K562 (cell line): ENCODE data around the gene CELF6. TPM values are rescaled to one million over a fixed set of nuclear protein-coding genes. Genes with fewer than 3 reads are reported as not detected.

Experiments
- EZH2 ChIP-seq: IDR thresholded peaks from 2 replicates; pipeline ENCODE4 v1.6.1; 2012; ENCODE audit warnings: low read depth, mild to moderate bottlenecking, inconsistent platforms, low read length, borderline replicate concordance
- polyA plus RNA-seq, 8 experiments: library from polyadenylated mRNA; depleted of rRNA in 4 of 8; stranded (reverse) in 5 of 8; unstranded in 3 of 8; fragments of >200 nt; fragmentation: Nextera tagmentation in 2 of 8; fragmentation: Illumina TruSeq in 1 of 8; extraction: Ambion mirVana in 2 of 8; extraction: Trizol in 1 of 8; gene quantifications; 2 replicates each; pipeline versions ENCODE4 v1.2.1 to v1.2.3, GENCODE V29; 2011 to 2014; ENCODE audit warnings: inconsistent platforms in 1 of 8, missing spikeins in 1 of 8
- total RNA-seq, 7 experiments: library from RNA; depleted of rRNA in 6 of 7; stranded (reverse); fragments of >200 nt in 6 of 7; fragmentation: Illumina TruSeq in 2 of 7; extraction: Trizol in 2 of 7; gene quantifications; 2 replicates each; pipeline versions ENCODE4 v1.2.1 to v1.2.3, GENCODE V29; 2011 to 2021; ENCODE audit warnings: low replicate concordance in 1 of 7
- TF ChIP-seq, protein P1 (sequence below): fragments of 450-650 bp; IDR thresholded peaks from 2 replicates; pipeline ENCODE4 v1.6.1; 2016; ENCODE audit warnings: mild to moderate bottlenecking, moderate library complexity
- TF ChIP-seq, protein P2 (sequence below): fragments of 250-450 bp; sonication (Bioruptor Pico); IDR thresholded peaks from 2 replicates; pipeline ENCODE4 v1.8.0; 2021; ENCODE audit warnings: moderate library complexity, mild to moderate bottlenecking, inconsistent platforms

CELF6 gene
- total and polyA plus RNA-seq, 9 of the 15 experiments (the other 6 are each of a cell fraction or from before 2014, with no cell fraction given): 0.01 to 0.11 TPM; not detected in 7

- TF ChIP-seq, protein P1, sequence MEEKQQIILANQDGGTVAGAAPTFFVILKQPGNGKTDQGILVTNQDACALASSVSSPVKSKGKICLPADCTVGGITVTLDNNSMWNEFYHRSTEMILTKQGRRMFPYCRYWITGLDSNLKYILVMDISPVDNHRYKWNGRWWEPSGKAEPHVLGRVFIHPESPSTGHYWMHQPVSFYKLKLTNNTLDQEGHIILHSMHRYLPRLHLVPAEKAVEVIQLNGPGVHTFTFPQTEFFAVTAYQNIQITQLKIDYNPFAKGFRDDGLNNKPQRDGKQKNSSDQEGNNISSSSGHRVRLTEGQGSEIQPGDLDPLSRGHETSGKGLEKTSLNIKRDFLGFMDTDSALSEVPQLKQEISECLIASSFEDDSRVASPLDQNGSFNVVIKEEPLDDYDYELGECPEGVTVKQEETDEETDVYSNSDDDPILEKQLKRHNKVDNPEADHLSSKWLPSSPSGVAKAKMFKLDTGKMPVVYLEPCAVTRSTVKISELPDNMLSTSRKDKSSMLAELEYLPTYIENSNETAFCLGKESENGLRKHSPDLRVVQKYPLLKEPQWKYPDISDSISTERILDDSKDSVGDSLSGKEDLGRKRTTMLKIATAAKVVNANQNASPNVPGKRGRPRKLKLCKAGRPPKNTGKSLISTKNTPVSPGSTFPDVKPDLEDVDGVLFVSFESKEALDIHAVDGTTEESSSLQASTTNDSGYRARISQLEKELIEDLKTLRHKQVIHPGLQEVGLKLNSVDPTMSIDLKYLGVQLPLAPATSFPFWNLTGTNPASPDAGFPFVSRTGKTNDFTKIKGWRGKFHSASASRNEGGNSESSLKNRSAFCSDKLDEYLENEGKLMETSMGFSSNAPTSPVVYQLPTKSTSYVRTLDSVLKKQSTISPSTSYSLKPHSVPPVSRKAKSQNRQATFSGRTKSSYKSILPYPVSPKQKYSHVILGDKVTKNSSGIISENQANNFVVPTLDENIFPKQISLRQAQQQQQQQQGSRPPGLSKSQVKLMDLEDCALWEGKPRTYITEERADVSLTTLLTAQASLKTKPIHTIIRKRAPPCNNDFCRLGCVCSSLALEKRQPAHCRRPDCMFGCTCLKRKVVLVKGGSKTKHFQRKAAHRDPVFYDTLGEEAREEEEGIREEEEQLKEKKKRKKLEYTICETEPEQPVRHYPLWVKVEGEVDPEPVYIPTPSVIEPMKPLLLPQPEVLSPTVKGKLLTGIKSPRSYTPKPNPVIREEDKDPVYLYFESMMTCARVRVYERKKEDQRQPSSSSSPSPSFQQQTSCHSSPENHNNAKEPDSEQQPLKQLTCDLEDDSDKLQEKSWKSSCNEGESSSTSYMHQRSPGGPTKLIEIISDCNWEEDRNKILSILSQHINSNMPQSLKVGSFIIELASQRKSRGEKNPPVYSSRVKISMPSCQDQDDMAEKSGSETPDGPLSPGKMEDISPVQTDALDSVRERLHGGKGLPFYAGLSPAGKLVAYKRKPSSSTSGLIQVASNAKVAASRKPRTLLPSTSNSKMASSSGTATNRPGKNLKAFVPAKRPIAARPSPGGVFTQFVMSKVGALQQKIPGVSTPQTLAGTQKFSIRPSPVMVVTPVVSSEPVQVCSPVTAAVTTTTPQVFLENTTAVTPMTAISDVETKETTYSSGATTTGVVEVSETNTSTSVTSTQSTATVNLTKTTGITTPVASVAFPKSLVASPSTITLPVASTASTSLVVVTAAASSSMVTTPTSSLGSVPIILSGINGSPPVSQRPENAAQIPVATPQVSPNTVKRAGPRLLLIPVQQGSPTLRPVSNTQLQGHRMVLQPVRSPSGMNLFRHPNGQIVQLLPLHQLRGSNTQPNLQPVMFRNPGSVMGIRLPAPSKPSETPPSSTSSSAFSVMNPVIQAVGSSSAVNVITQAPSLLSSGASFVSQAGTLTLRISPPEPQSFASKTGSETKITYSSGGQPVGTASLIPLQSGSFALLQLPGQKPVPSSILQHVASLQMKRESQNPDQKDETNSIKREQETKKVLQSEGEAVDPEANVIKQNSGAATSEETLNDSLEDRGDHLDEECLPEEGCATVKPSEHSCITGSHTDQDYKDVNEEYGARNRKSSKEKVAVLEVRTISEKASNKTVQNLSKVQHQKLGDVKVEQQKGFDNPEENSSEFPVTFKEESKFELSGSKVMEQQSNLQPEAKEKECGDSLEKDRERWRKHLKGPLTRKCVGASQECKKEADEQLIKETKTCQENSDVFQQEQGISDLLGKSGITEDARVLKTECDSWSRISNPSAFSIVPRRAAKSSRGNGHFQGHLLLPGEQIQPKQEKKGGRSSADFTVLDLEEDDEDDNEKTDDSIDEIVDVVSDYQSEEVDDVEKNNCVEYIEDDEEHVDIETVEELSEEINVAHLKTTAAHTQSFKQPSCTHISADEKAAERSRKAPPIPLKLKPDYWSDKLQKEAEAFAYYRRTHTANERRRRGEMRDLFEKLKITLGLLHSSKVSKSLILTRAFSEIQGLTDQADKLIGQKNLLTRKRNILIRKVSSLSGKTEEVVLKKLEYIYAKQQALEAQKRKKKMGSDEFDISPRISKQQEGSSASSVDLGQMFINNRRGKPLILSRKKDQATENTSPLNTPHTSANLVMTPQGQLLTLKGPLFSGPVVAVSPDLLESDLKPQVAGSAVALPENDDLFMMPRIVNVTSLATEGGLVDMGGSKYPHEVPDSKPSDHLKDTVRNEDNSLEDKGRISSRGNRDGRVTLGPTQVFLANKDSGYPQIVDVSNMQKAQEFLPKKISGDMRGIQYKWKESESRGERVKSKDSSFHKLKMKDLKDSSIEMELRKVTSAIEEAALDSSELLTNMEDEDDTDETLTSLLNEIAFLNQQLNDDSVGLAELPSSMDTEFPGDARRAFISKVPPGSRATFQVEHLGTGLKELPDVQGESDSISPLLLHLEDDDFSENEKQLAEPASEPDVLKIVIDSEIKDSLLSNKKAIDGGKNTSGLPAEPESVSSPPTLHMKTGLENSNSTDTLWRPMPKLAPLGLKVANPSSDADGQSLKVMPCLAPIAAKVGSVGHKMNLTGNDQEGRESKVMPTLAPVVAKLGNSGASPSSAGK: no peak
- TF ChIP-seq, protein P2, sequence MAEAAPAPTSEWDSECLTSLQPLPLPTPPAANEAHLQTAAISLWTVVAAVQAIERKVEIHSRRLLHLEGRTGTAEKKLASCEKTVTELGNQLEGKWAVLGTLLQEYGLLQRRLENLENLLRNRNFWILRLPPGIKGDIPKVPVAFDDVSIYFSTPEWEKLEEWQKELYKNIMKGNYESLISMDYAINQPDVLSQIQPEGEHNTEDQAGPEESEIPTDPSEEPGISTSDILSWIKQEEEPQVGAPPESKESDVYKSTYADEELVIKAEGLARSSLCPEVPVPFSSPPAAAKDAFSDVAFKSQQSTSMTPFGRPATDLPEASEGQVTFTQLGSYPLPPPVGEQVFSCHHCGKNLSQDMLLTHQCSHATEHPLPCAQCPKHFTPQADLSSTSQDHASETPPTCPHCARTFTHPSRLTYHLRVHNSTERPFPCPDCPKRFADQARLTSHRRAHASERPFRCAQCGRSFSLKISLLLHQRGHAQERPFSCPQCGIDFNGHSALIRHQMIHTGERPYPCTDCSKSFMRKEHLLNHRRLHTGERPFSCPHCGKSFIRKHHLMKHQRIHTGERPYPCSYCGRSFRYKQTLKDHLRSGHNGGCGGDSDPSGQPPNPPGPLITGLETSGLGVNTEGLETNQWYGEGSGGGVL (CRISPR knock-in tag): no peak
- TF ChIP-seq EZH2: no peak
Observed at GRCh38 chr15:72306211-72306785, 13.7 kb downstream of the CELF6 start (continued).
